NCI-H2227 treated with DMSO at 0.1 percent for 48 hours (cell line): ENCODE results near the gene HOXC12.

Experiments
- DNase-seq: peaks from one replicate; lab custom pipeline; 2025; lab: John Stamatoyannopoulos, UW

HOXC12 gene

GRCh38 chr12:54007538-54008259 is 53.0 kb downstream of the HOXC12 start:
- DNase-seq, result no peak

GRCh38 chr12:54008260-54008552 is 53.5 kb downstream of the HOXC12 start:
- no peak for DNase-seq
